Endothelial cell of umbilical vein (primary cell): ENCODE measurements around the gene COL13A1. TPM values are rescaled to one million over a fixed set of nuclear protein-coding genes. Genes with fewer than 3 reads are reported as not detected.

Experiments
- BruUV-seq: library from RNA; stranded (reverse); fragments of 400-500 nt; replicated peaks from 2 replicates; lab custom pipeline; 2021; lab: Mats Ljungman, UMichigan
- CTCF ChIA-PET: fragments of 300-600, 350-600 bp; sonication (Branson Sonifier 250); formaldehyde crosslinking; loops from one replicate; lab custom pipeline; 2021; ENCODE audit warnings: antibody characterized with exemption, inconsistent platforms; lab: Charles Lee
- POLR2A ChIA-PET: fragments of 300-600, 350-600 bp; sonication (Branson Sonifier 250); formaldehyde crosslinking; loops from one replicate; lab custom pipeline; 2021; ENCODE audit warnings: antibody characterized with exemption, inconsistent platforms; lab: Charles Lee
- DNase-seq: peaks from one replicate; pipeline ENCODE4 v3.0.0-alpha.2; 2011; ENCODE audit warnings: low read depth, low spot score
- FAIRE-seq: peaks from 2 replicates; lab custom pipeline; 2011; peaks lifted over from hg19 to GRCh38; lab: Jason Lieb, UNC
- H2AFZ ChIP-seq: 2 replicates; pipeline ENCODE4 v1.6.0; 2012; ENCODE audit warnings: low read depth, low read length, control low read depth, inconsistent platforms
- H3K27ac ChIP-seq: 2 replicates; pipeline ENCODE4 v1.5.1; 2011; ENCODE audit warnings: low read depth, mild to moderate bottlenecking, control low read depth, low read length, moderate library complexity; ENCODE audit not compliant: insufficient read depth
- H3K27me3 ChIP-seq, 2 experiments: 2 replicates each; pipeline versions ENCODE4 v1.6.0 to v1.6.1; 2011; ENCODE audit warnings: low read length in 2 of 2, mixed read lengths in 1 of 2; ENCODE audit not compliant: control insufficient read depth in 2 of 2, insufficient read depth in 2 of 2
- H3K36me3 ChIP-seq, 2 experiments: 2 replicates in 1 of 2; 3 replicates in 1 of 2; pipeline ENCODE4 v1.5.1; 2011; ENCODE audit warnings: low read length in 2 of 2, mild to moderate bottlenecking in 1 of 2, moderate library complexity in 1 of 2; ENCODE audit not compliant: control insufficient read depth in 2 of 2, insufficient read depth in 2 of 2; ENCODE audit errors: extremely low read depth in 1 of 2
- H3K4me1 ChIP-seq: 3 replicates; pipeline ENCODE4 v1.5.1; 2011; ENCODE audit warnings: mild to moderate bottlenecking, low read length; ENCODE audit not compliant: control insufficient read depth, insufficient read depth; ENCODE audit errors: extremely low read depth
- H3K4me2 ChIP-seq: 2 replicates; pipeline ENCODE4 v1.6.1; 2011; ENCODE audit warnings: low read length, control low read depth, mixed read lengths; ENCODE audit not compliant: insufficient read depth
- H3K4me3 ChIP-seq, 3 experiments: fragments of 200-600 bp in 1 of 3; sonication (generic), shearing (Covaris generic) in 1 of 3; replicated peaks in 1 of 3; 2 replicates each; pipeline ENCODE4 v1.5.1; 2011 to 2016; ENCODE audit warnings: control low read depth in 3 of 3, low read length in 3 of 3, mild to moderate bottlenecking in 2 of 3, inconsistent platforms in 1 of 3, low read depth in 1 of 3, moderate library complexity in 1 of 3; ENCODE audit not compliant: insufficient read depth in 1 of 3
- H3K79me2 ChIP-seq: 2 replicates; pipeline ENCODE4 v1.6.0; 2012; ENCODE audit warnings: low read length, inconsistent platforms; ENCODE audit not compliant: control insufficient read depth, insufficient read depth
- H3K9ac ChIP-seq: replicated peaks from 2 replicates; pipeline ENCODE3; 2011; ENCODE audit warnings: low read length, control low read depth; ENCODE audit not compliant: insufficient read depth; ENCODE audit errors: extremely low read depth
- H3K9me1 ChIP-seq: replicated peaks from 3 replicates; pipeline ENCODE4 v1.6.0; 2011; ENCODE audit warnings: mild to moderate bottlenecking, low read length; ENCODE audit not compliant: control insufficient read depth, insufficient read depth; ENCODE audit errors: extremely low read depth
- H3K9me3 ChIP-seq: replicated peaks from 2 replicates; pipeline ENCODE4 v1.5.1; 2012; ENCODE audit warnings: low read length, inconsistent platforms; ENCODE audit not compliant: control insufficient read depth, insufficient read depth
- H4K20me1 ChIP-seq: replicated peaks from 2 replicates; pipeline ENCODE3; 2011; ENCODE audit warnings: mild to moderate bottlenecking, low read length; ENCODE audit not compliant: control insufficient read depth, insufficient read depth; ENCODE audit errors: extremely low read depth
- GATA2 ChIP-seq: IDR thresholded peaks from 2 replicates; pipeline ENCODE4 v1.7.0; 2011; ENCODE audit warnings: low read depth, mild to moderate bottlenecking, moderate library complexity, mixed read lengths, low read length; ENCODE audit not compliant: insufficient read length, insufficient read depth
- MYC ChIP-seq: IDR thresholded peaks from one replicate; pipeline ENCODE4 v1.6.1; 2011; ENCODE audit warnings: mild to moderate bottlenecking, low read depth, low read length
- POLR2A ChIP-seq: IDR thresholded peaks from 2 replicates; pipeline ENCODE4 v1.6.1; 2012; ENCODE audit warnings: low read depth, mild to moderate bottlenecking, control low read depth, low read length
- POLR2AphosphoS5 ChIP-seq: IDR thresholded peaks from 2 replicates; pipeline ENCODE4 v1.6.1; 2012; ENCODE audit warnings: low read depth, mild to moderate bottlenecking, control low read depth, low read length, moderate library complexity; ENCODE audit not compliant: insufficient read depth
- dilution Hi-C: fragments of 300-500 bp; cut with MboI; formaldehyde crosslinking; loops from one replicate; pipeline ENCODE4 v1.15.0; 2019; ENCODE audit warnings: low sequenced_read_pairs; ENCODE audit not compliant: extremely low pct_ligation_motif_present
- intact Hi-C: fragments of 100-400 bp; cut with micrococcal nuclease; formaldehyde crosslinking; loops from one replicate; pipeline ENCODE4 v1.10.0; 2022
- polyA plus RNA-seq, 4 experiments: library from polyadenylated mRNA; depleted of rRNA in 3 of 4; stranded (reverse) in 3 of 4; unstranded in 1 of 4; fragments of >200 nt; gene quantifications; 2 replicates each; pipeline versions ENCODE4 v1.2.1 to v1.2.3, GENCODE V29; 2011 to 2012; ENCODE audit warnings: missing spikeins in 1 of 4
- total RNA-seq: library from RNA; stranded (reverse); gene quantifications from 2 replicates; pipeline ENCODE4 v1.2.3, GENCODE V29; 2021
- TF ChIP-seq, protein P1 (sequence below), 2 donors: IDR thresholded peaks; 1 replicate in 1 of 2; 2 replicates in 1 of 2; pipeline ENCODE4 v1.5.1; 2011; ENCODE audit warnings: low read length in 2 of 2, mild to moderate bottlenecking in 2 of 2, moderate library complexity in 2 of 2, control low read depth in 1 of 2, inconsistent platforms in 1 of 2, low read depth in 1 of 2; ENCODE audit not compliant: insufficient read depth in 1 of 2; ENCODE audit errors: extremely low read depth in 1 of 2

Gene COL13A1
- total and polyA plus RNA-seq, 2 donors (not counting 3 experiments of a cell fraction or from before 2014, with no cell fraction given) = 21.4 to 47.5 TPM

DNA sequence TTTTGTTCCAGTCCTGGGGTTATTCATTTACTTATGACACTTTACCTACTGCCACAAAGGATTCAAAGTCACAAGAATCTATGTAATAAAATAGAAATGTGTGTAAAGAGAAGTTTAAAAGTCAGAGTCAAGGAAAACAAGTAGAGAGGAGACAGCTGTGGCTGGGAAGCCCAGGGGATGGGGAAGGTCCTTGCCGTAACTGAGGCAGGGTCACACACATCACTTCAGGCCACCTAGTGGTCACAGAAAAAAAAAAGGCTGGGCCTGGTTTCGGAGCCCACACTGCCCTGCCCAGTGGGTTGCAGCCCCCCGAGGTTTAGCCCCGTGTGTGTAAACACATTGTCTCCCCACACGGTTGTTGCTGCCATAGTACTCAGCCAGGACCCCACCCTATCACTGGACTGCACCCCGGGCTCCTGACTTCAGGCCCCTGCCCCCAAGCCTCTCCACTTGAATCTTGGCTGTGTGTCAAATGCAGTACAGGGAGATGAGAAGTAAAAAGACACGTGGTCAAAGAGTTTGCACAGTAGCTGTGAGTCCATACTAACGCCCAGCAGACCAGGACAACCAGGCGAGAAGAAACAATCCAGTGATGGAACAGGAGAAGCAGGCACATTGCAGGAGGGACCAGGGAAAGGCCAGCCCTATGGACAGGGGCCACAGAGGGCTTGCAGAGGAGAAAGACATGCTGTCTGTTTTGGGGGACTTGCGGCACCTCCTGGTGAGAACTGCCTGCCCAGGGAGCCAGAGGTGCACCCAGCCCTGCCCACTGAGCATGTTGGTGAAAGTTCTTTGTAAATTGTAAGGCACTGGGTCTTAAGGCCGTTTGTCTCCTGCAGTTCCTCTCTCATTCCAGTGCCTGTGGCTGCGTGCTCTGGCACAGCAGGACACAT lies 159.5 kb downstream of the COL13A1 start:
- Histone ChIP-seq H3K79me2 (no peaks in the 10 kb centered on the region), H3K36me3 (no peaks in the 10 kb centered on the region), H3K4me3 (no peak overlapping the region), H3K27me3 (peaks cover 0 to 5% of the 10 kb centered on the region in 2 experiments), H3K9me3 (no peaks in the 10 kb centered on the region), H4K20me1 (no peaks in the 10 kb centered on the region), H3K9ac (no peak overlapping the region), H3K9me1 (no peaks in the 10 kb centered on the region), H3K27ac (no peak overlapping the region), H3K4me1 (no peaks in the 10 kb centered on the region), H2AFZ (no peak overlapping the region), H3K4me2 (no peak overlapping the region)
- intact Hi-C loops (no loop called here), dilution Hi-C loops (no loop called here)
- ChIA-PET CTCF (interaction anchor here (6.6 kb wide), 1 partner anchor 173 kb away, joined by 172 read pairs; no protein-coding TSS in a partner anchor), POLR2A (no interaction called here)
- FAIRE-seq (no peak), DNase-seq (no peak)
- TF ChIP-seq POLR2A (no peak), GATA2 (no peak), POLR2AphosphoS5 (no peak), MYC (no peak)
- TF ChIP-seq, protein P1, sequence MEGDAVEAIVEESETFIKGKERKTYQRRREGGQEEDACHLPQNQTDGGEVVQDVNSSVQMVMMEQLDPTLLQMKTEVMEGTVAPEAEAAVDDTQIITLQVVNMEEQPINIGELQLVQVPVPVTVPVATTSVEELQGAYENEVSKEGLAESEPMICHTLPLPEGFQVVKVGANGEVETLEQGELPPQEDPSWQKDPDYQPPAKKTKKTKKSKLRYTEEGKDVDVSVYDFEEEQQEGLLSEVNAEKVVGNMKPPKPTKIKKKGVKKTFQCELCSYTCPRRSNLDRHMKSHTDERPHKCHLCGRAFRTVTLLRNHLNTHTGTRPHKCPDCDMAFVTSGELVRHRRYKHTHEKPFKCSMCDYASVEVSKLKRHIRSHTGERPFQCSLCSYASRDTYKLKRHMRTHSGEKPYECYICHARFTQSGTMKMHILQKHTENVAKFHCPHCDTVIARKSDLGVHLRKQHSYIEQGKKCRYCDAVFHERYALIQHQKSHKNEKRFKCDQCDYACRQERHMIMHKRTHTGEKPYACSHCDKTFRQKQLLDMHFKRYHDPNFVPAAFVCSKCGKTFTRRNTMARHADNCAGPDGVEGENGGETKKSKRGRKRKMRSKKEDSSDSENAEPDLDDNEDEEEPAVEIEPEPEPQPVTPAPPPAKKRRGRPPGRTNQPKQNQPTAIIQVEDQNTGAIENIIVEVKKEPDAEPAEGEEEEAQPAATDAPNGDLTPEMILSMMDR (IDR thresholded peaks at IDR 0.05; ENCODE audit: extremely low read depth in 1 of 2, insufficient read depth in 1 of 2, low read depth in 1 of 2, low read length in 2 of 2) = peak; percentile 19 to 45
- no TSS peak for BruUV-seq
